Brain microvascular endothelial cell (primary cell): ENCODE data around the gene GNAI2.
"Not testable (repeated sequence)": the region's sequence is repeated elsewhere in the genome, so short reads cannot be mapped to it uniquely, and the experiment has no call there.

ENCODE experiments used
- DNase-seq: peaks from one replicate; pipeline ENCODE4 v3.0.0-alpha.2; 2020
- H3K27ac ChIP-seq: fragments of 250-450 bp; sonication (Bioruptor Pico); 2 replicates; pipeline ENCODE4 v1.5.1; 2020; ENCODE audit warnings: mild to moderate bottlenecking, moderate library complexity
- H3K27me3 ChIP-seq: fragments of 250-450 bp; sonication (Bioruptor Pico); replicated peaks from 2 replicates; pipeline ENCODE4 v1.5.1; 2020; ENCODE audit warnings: mild to moderate bottlenecking
- H3K36me3 ChIP-seq: fragments of 250-450 bp; sonication (Bioruptor Pico); replicated peaks from 2 replicates; pipeline ENCODE4 v1.5.1; 2020; ENCODE audit warnings: mild to moderate bottlenecking
- H3K4me3 ChIP-seq: 2 replicates; pipeline ENCODE4 v1.5.1; 2011; ENCODE audit warnings: low read depth, mild to moderate bottlenecking, control low read depth, low read length, moderate library complexity
- CTCF ChIP-seq: IDR thresholded peaks from 2 replicates; pipeline ENCODE4 v1.5.1; 2011; ENCODE audit warnings: low read depth, mild to moderate bottlenecking, moderate library complexity, low read length, control low read depth, inconsistent platforms; ENCODE audit errors: missing control alignments
- in situ Hi-C: cut with HindIII; loops from 2 replicates; pipeline ENCODE4 v1.10.0; 2017; ENCODE audit warnings: low sequenced_read_pairs, low pct_ligation_motif_present

Gene GNAI2

GRCh38 chr3:50207359-50208042 lies 28.5 kb upstream of the GNAI2 start:
- in situ Hi-C loops, result no loop called here
- H3K27me3 ChIP-seq, result peaks cover 33% of the 10 kb centered on the region

GRCh38 chr3:50208677-50209344 lies 27.2 kb upstream of the GNAI2 start:
- peaks cover 20% of the 10 kb centered on the region for H3K27me3 ChIP-seq
- in situ Hi-C loops, result no loop called here
- H3K36me3 ChIP-seq, result no peaks in the 10 kb centered on the region
- DNase-seq, result no peak
- no peak for TF ChIP-seq CTCF
- H3K27ac ChIP-seq, result no peak overlapping the region
- H3K4me3 ChIP-seq, result no peak overlapping the region

More at GRCh38 chr3:50207359-50208042, 28.5 kb upstream of the GNAI2 start:
- Histone ChIP-seq H3K27ac (no peak overlapping the region), H3K4me3 (no peak overlapping the region), H3K36me3 (no peaks in the 10 kb centered on the region)
- TF ChIP-seq CTCF, result no peak
- no peak for DNase-seq

- Histone ChIP-seq H3K4me3 (no peak overlapping the region), H3K27ac (no peak overlapping the region), H3K27me3 (peaks cover 10% of the 10 kb centered on the region), H3K36me3 (no peaks in the 10 kb centered on the region)
- no peak for TF ChIP-seq CTCF
- DNase-seq, result no peak
- in situ Hi-C loops, result no loop called here
These were observed 25.9 kb upstream of the GNAI2 start for GRCh38 chr3:50210176-50210509.

- Histone ChIP-seq H3K36me3 (no peaks in the 10 kb centered on the region), H3K4me3 (no peak overlapping the region), H3K27ac (no peak overlapping the region), H3K27me3 (peaks cover 4% of the 10 kb centered on the region)
- DNase-seq, result no peak
- in situ Hi-C loops, result no loop called here
- no peak for TF ChIP-seq CTCF
These were observed 25.3 kb upstream of the GNAI2 start for GRCh38 chr3:50210510-50211367.

- DNase-seq, H3K27ac ChIP-seq, H3K36me3 ChIP-seq, H3K27me3 ChIP-seq, H3K4me3 ChIP-seq, in situ Hi-C loops: not testable (repeated sequence)
These were observed 24.7 kb upstream of the GNAI2 start for GRCh38 chr3:50211368-50211717.

- in situ Hi-C loops, result no loop called here
- no peak for DNase-seq
- no peaks in the 10 kb centered on the region for H3K36me3 ChIP-seq
- H3K27me3 ChIP-seq, result no peaks in the 10 kb centered on the region
- no peak overlapping the region for H3K27ac ChIP-seq
- no peak for TF ChIP-seq CTCF
- no peak overlapping the region for H3K4me3 ChIP-seq
These were observed 24.1 kb upstream of the GNAI2 start for GRCh38 chr3:50211930-50212329.
